Stomach (tissue), 4 donors: ENCODE results near the gene PTK6.

Experiments used
- EP300 ChIP-seq: sonication (generic); formaldehyde crosslinking; IDR thresholded peaks from one replicate; pipeline ENCODE4 v1.6.1; 2017; ENCODE audit warnings: antibody characterized with exemption
- TF ChIP-seq, protein P1 (sequence below), 7 experiments: fragments of 450-650 bp in 4 of 7; fragments of 200-600 bp in 3 of 7; sonication (generic) in 3 of 7; IDR thresholded peaks; one replicate each; pipeline ENCODE4 v1.5.1; 2016 to 2019; ENCODE audit warnings: antibody characterized with exemption in 7 of 7, control low read depth in 2 of 7, mild to moderate bottlenecking in 1 of 7

- TF ChIP-seq, protein P1, sequence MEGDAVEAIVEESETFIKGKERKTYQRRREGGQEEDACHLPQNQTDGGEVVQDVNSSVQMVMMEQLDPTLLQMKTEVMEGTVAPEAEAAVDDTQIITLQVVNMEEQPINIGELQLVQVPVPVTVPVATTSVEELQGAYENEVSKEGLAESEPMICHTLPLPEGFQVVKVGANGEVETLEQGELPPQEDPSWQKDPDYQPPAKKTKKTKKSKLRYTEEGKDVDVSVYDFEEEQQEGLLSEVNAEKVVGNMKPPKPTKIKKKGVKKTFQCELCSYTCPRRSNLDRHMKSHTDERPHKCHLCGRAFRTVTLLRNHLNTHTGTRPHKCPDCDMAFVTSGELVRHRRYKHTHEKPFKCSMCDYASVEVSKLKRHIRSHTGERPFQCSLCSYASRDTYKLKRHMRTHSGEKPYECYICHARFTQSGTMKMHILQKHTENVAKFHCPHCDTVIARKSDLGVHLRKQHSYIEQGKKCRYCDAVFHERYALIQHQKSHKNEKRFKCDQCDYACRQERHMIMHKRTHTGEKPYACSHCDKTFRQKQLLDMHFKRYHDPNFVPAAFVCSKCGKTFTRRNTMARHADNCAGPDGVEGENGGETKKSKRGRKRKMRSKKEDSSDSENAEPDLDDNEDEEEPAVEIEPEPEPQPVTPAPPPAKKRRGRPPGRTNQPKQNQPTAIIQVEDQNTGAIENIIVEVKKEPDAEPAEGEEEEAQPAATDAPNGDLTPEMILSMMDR (IDR thresholded peaks at IDR 0.05), result no peak
- TF ChIP-seq EP300, result no peak
Observed at GRCh38 chr20:63536241-63536977, 767 bp downstream of the PTK6 start.
